MM.1S (cell line): ENCODE results near the gene SSC5D.

Source experiments
- DNase-seq: peaks from one replicate; pipeline ENCODE4 v3.0.0-alpha.2; 2015
- H2AFZ ChIP-seq: fragments of 300-600 bp; sonication (generic); 2 replicates; pipeline ENCODE4 v1.6.0; 2016; ENCODE audit warnings: antibody characterized with exemption, low read length
- H3F3A ChIP-seq: fragments of 300-600 bp; sonication (generic); 2 replicates; pipeline ENCODE4 v1.6.1; 2016; ENCODE audit warnings: mild to moderate bottlenecking, antibody characterized with exemption, low read length, moderate library complexity, mixed read lengths; ENCODE audit not compliant: insufficient read depth
- H3K27ac ChIP-seq: fragments of 300-600 bp; sonication (generic); 2 replicates; pipeline ENCODE4 v1.5.1; 2016; ENCODE audit warnings: mild to moderate bottlenecking, low read length
- H3K27me3 ChIP-seq: fragments of 300-600 bp; sonication (generic); replicated peaks from 2 replicates; pipeline ENCODE4 v1.6.0; 2016; ENCODE audit warnings: low read length; ENCODE audit not compliant: insufficient read depth
- H3K36me3 ChIP-seq: fragments of 300-600 bp; sonication (generic); replicated peaks from 2 replicates; pipeline ENCODE4 v1.6.1; 2016; ENCODE audit warnings: mild to moderate bottlenecking, low read length, mixed read lengths; ENCODE audit not compliant: insufficient read depth
- H3K4me1 ChIP-seq: fragments of 300-600 bp; sonication (generic); 2 replicates; pipeline ENCODE4 v1.6.1; 2016; ENCODE audit warnings: low read length, mixed read lengths
- H3K4me2 ChIP-seq: fragments of 300-600 bp; sonication (generic); 2 replicates; pipeline ENCODE4 v1.6.0; 2016; ENCODE audit warnings: low read depth, low read length
- H3K4me3 ChIP-seq: fragments of 300-600 bp; sonication (generic); 2 replicates; pipeline ENCODE4 v1.5.1; 2016; ENCODE audit warnings: low read length, mixed read lengths
- H3K79me2 ChIP-seq: fragments of 300-600 bp; sonication (generic); 2 replicates; pipeline ENCODE4 v1.6.1; 2016; ENCODE audit warnings: mixed run types, low read length, mixed read lengths
- H3K9ac ChIP-seq: fragments of 300-600 bp; sonication (generic); 2 replicates; pipeline ENCODE4 v1.6.1; 2016; ENCODE audit warnings: low read length, mixed read lengths
- H3K9me2 ChIP-seq: fragments of 300-600 bp; sonication (generic); replicated peaks from 2 replicates; pipeline ENCODE4 v1.6.1; 2016; ENCODE audit warnings: mild to moderate bottlenecking, low read length, mixed read lengths; ENCODE audit not compliant: insufficient read depth
- H3K9me3 ChIP-seq: fragments of 300-600 bp; sonication (generic); replicated peaks from 2 replicates; pipeline ENCODE4 v1.6.1; 2016; ENCODE audit warnings: mild to moderate bottlenecking, low read length, mixed read lengths; ENCODE audit not compliant: insufficient read depth
- H4K20me1 ChIP-seq: fragments of 300-600 bp; sonication (generic); 2 replicates; pipeline ENCODE4 v1.6.1; 2016; ENCODE audit warnings: mild to moderate bottlenecking, low read length, moderate library complexity, mixed read lengths; ENCODE audit not compliant: insufficient read depth
- CTCF ChIP-seq: fragments of 300-600 bp; sonication (generic); IDR thresholded peaks from 2 replicates; pipeline ENCODE4 v1.5.1; 2016; ENCODE audit warnings: antibody characterized with exemption, low read length, mixed read lengths
- EZH2 ChIP-seq: fragments of 300-600 bp; sonication (generic); optimal IDR thresholded peaks from 2 replicates; pipeline ENCODE3; 2017; ENCODE audit warnings: low read depth, mild to moderate bottlenecking, antibody characterized with exemption, low read length, mixed read lengths
- EZH2phosphoT487 ChIP-seq: fragments of 300-600 bp; sonication (generic); IDR thresholded peaks from 2 replicates; pipeline ENCODE4 v1.6.1; 2018; ENCODE audit warnings: antibody characterized with exemption, low read length

Gene SSC5D

GRCh38 chr19:55544014-55544413, 55.8 kb downstream of the SSC5D start:
- Histone ChIP-seq H3K36me3 (no peaks in the 10 kb centered on the region), H3K4me3 (no peak overlapping the region), H3K9me3 (no peaks in the 10 kb centered on the region), H3K9me2 (no peaks in the 10 kb centered on the region), H3K27me3 (peaks cover 86% of the 10 kb centered on the region), H2AFZ (no peak overlapping the region), H3K4me2 (no peak overlapping the region), H3F3A (no peaks in the 10 kb centered on the region), H3K79me2 (no peaks in the 10 kb centered on the region), H3K4me1 (no peaks in the 10 kb centered on the region), H4K20me1 (no peaks in the 10 kb centered on the region), H3K27ac (no peak overlapping the region), H3K9ac (no peak overlapping the region)
- TF ChIP-seq EZH2 (no peak), EZH2phosphoT487 (no peak), CTCF (no peak)
- no peak for DNase-seq

GRCh38 chr19:55544776-55545439, 56.7 kb downstream of the SSC5D start:
- Histone ChIP-seq H2AFZ (no peak overlapping the region), H4K20me1 (no peaks in the 10 kb centered on the region), H3K36me3 (no peaks in the 10 kb centered on the region), H3K27ac (no peak overlapping the region), H3K9ac (no peak overlapping the region), H3K4me2 (no peak overlapping the region), H3K4me1 (no peaks in the 10 kb centered on the region), H3K79me2 (no peaks in the 10 kb centered on the region), H3K4me3 (no peak overlapping the region), H3K9me2 (no peaks in the 10 kb centered on the region), H3F3A (no peaks in the 10 kb centered on the region), H3K9me3 (no peaks in the 10 kb centered on the region), H3K27me3 (peaks cover 86% of the 10 kb centered on the region)
- no peak for DNase-seq
- TF ChIP-seq EZH2phosphoT487: no peak
- TF ChIP-seq EZH2: no peak
- no peak for TF ChIP-seq CTCF

- TF ChIP-seq EZH2phosphoT487: no peak
- TF ChIP-seq EZH2: no peak
- no peak for TF ChIP-seq CTCF
- DNase-seq: no peak
- H3K79me2 ChIP-seq: no peaks in the 10 kb centered on the region
- peaks cover 89% of the 10 kb centered on the region for H3K27me3 ChIP-seq
- H3K4me2 ChIP-seq: no peak within 1 kb of the TSS
- no peaks in the 10 kb centered on the region for H3K9me3 ChIP-seq
- H3K4me1 ChIP-seq: no peaks in the 10 kb centered on the region
- H3K9me2 ChIP-seq: no peaks in the 10 kb centered on the region
- no peak within 1 kb of the TSS for H3K9ac ChIP-seq
- H3F3A ChIP-seq: no peaks in the 10 kb centered on the region
- no peak within 1 kb of the TSS for H3K27ac ChIP-seq
- H4K20me1 ChIP-seq: no peaks in the 10 kb centered on the region
- H3K36me3 ChIP-seq: no peaks in the 10 kb centered on the region
- no peak within 1 kb of the TSS for H3K4me3 ChIP-seq
- H2AFZ ChIP-seq: no peak within 1 kb of the TSS
These were observed 57.2 kb downstream of the SSC5D start, which contains the start of gene SBK3 for GRCh38 chr19:55545443-55545842. TSS of gene SBK3 (minus strand) at chr19:55545543. CDS start at chr19:55545543, 0 bp downstream.
